AG04449 (cell line): ENCODE results near the gene CPZ.

Source experiments
- CTCF ChIA-PET: fragments of 350-600 bp; formaldehyde crosslinking; extraction: SDS; loops from one replicate; lab custom pipeline; 2021; ENCODE audit warnings: antibody characterized with exemption; lab: Yijun Ruan, JAX
- POLR2A ChIA-PET: fragments of 400-600, 350-600 bp; formaldehyde crosslinking; extraction: SDS; loops from one replicate; lab custom pipeline; 2020; ENCODE audit warnings: antibody characterized with exemption, inconsistent platforms; lab: Yijun Ruan, JAX
- DNase-seq: peaks from one replicate; pipeline ENCODE4 v3.0.0-alpha.2; 2010; ENCODE audit warnings: low read depth, low spot score
- H3K4me3 ChIP-seq: 2 replicates; pipeline ENCODE4 v1.5.1; 2011; ENCODE audit warnings: low read depth, mild to moderate bottlenecking, control low read depth, low read length
- CTCF ChIP-seq: IDR thresholded peaks from one replicate; pipeline ENCODE4 v1.5.1; 2011; ENCODE audit warnings: mild to moderate bottlenecking, moderate library complexity, low read length, control low read depth, inconsistent platforms; ENCODE audit not compliant: insufficient read depth; ENCODE audit errors: missing control alignments

CPZ gene

GRCh38 chr4:8592366-8593263, at the start of gene CPZ:
Gene CPZ (plus strand): TSS chr4:8592765. CDS start chr4:8592834, 69 bp downstream.
- no peak for DNase-seq
- TF ChIP-seq CTCF: no peak
- ChIA-PET CTCF (interaction anchor here (0.6 to 10.5 kb wide), 6 partner anchors 13 to 132 kb away, joined by 3 to 202 read pairs (median 4); no protein-coding TSS in a partner anchor), POLR2A (interaction anchor here (0.8 to 1.3 kb wide), 6 partner anchors 10 to 124 kb away, joined by 3 to 12 read pairs (median 4); partner anchors contain the start of gene GPR78)
- peak within 1 kb of the TSS; percentile 82 for H3K4me3 ChIP-seq

GRCh38 chr4:8542776-8543525, 49.6 kb upstream of the CPZ start:
- POLR2A ChIA-PET: no interaction called here
- TF ChIP-seq CTCF: no peak
- no peak overlapping the region for H3K4me3 ChIP-seq
- CTCF ChIA-PET: interaction anchor here (0.8 kb wide), 1 partner anchor 74 kb away, joined by 3 read pairs; no protein-coding TSS in a partner anchor
- no peak for DNase-seq

GRCh38 chr4:8543623-8544022, 48.9 kb upstream of the CPZ start:
- no peak for DNase-seq
- no peak for TF ChIP-seq CTCF
- ChIA-PET POLR2A (no interaction called here), CTCF (interaction anchor here (1.9 kb wide), 1 partner anchor 75 kb away, joined by 6 read pairs; no protein-coding TSS in a partner anchor)
- H3K4me3 ChIP-seq: no peak overlapping the region

GRCh38 chr4:8544282-8544681, 48.3 kb upstream of the CPZ start:
- ChIA-PET CTCF (interaction anchor here (1.9 kb wide), 1 partner anchor 76 kb away, joined by 6 read pairs; no protein-coding TSS in a partner anchor), POLR2A (no interaction called here)
- TF ChIP-seq CTCF: no peak
- no peak for DNase-seq
- H3K4me3 ChIP-seq: no peak overlapping the region

GRCh38 chr4:8544741-8545438, 47.7 kb upstream of the CPZ start:
- POLR2A ChIA-PET: no interaction called here
- H3K4me3 ChIP-seq: no peak overlapping the region
- no peak for TF ChIP-seq CTCF
- CTCF ChIA-PET: interaction anchor here (1.0 to 1.9 kb wide), 2 partner anchors 12 to 77 kb away, joined by 3 to 6 read pairs; no protein-coding TSS in a partner anchor
- no peak for DNase-seq
